IPS-11a (cell line): Measurements from ENCODE around the gene TUBA3C.

Experiments used
- H3K4me3 ChIP-seq: one replicate; pipeline ENCODE4 v1.5.1; 2013; ENCODE audit warnings: low read depth, low read length, control low read depth

The TUBA3C gene

DNA sequence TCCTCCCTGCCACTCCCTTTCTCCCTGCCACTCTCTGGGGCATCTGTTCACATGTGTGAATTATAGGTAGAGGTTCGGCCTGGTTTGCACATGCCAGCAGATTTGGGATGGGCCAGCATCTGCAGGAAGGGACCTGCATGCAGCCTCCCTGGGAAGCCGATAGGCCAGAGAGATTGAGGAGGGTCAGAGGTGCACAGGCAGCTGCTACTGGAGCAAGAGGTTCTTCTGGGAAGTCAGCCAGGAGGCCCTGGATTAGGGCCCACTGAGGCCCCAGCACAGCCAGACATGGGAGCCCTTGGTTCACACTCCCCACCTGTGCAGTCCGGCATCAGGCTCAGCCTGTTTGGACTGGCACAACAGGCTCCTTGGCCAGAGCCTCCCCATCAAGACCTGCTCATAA lies 12.1 kb downstream of the TUBA3C start:
- no peak overlapping the region for H3K4me3 ChIP-seq

DNA sequence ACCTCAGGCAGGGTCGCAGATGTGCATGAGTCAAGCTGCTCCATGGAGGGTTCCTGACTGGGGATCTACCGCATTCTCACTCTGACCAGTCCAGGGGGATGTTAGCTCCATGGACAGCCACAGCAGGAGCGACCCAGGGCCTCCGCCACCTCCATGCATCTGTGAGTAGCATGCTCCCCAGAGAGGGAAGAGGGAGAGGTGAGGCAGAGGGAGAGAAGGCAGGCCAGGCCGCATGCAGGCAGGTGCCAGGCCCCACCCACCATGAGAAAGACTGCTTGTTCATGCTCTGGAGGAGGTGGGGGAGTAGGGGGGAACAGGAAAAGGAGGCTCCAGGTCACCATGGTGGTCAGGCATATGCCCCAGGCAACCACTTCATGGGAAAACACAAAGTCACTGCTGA lies 20.3 kb downstream of the TUBA3C start:
- H3K4me3 ChIP-seq = no peak overlapping the region

DNA sequence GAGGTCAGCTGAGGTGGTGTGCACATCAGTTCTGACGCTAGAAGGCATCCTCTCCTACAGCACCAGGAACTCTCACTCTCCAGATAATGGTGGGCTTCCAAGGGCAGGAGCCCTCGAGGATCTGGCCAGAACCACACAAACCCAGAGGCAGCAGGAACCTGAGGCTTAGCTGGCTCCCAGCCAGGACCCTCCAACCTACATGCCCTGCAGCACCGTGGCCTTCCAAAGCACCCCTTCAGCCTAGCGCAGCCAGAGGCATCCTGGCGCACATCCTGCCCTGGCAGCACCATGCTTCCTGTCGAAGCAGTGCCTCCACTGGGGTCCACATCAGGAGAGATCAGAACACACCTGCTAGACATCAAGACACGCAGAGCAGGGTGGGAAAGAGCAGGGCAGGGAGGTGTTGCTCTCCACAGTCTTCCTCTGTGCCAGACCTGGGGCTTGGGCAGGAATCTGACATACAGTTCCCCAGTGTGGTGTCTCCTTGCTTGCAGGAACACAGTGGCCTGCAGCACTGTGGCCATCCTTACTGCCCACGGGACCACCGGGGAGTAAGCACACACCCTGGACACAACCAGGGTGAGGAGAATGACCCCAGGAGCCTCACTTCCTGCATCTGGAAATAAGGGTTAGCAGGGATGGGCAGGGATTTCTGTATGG lies 21.7 kb downstream of the TUBA3C start:
- H3K4me3 ChIP-seq = no peak overlapping the region

DNA sequence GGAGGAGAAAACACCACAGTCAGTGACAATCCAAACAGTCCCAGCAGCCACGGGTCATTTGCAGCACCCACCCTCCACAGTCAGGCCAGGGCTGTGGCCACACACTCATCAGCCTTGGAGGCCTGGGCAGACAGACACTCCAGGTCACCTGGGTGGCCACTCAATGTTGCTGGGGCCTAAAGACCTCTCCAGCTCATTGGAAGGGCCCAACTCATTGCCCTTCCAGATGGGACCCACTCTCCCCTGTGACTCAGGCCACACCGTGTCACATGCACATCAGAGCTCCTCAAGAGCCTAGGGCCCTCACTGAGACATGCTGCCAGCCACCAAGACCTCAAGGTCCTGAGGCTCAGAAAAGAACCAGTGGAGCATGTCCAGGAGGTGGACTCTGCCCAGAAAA lies 22.4 kb downstream of the TUBA3C start:
- no peak overlapping the region for H3K4me3 ChIP-seq

DNA sequence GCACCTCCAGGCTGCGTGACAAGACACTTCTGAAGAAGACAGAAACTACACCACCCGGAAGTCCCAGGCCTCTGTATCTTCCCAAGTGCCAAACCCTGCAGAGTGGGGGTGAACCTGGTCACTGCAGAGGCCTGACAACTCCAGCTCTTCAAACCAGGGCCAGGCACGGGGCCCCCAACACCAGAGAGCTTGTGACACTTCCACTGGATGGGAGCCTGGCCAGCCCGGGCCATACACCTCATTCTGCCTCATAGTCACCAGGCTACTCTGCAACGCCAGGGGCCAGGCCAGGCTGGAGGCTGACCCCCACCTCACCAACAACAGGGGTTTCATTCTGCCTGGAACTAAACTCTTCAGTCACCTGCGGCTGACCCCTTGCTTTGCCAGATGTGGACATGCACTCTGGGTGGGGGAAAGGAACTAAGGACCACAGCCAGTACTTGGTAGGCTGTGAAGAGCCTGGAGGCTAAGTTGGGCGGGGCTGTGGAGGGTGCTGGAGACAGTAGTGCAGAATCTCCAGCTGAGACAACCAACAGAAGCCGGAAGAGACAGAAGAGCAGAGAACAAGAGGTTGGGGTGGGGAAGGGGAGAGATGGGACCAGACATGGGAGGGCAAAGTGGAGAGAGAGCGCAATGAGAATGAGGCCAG lies 23.0 kb downstream of the TUBA3C start:
- no peak overlapping the region for H3K4me3 ChIP-seq

DNA sequence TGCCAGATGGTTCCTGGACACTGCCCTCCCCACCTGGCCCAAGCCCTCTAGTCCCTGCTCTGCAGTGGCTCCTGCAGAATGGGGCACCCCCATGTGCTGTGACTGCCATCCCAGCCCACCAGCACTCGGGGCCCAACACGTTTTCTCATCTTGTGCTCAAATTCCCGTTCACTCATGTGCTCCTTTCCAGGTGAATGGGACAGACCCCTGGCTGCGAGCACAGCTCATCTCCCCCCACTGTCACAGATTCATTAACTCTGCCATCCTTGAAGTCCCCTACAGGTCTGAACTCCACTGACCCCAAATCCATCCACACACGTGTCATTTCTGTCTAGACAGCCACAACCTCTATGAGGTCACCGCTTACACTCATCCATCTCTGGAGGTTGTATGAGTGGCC lies 23.6 kb downstream of the TUBA3C start:
- no peak overlapping the region for H3K4me3 ChIP-seq

DNA sequence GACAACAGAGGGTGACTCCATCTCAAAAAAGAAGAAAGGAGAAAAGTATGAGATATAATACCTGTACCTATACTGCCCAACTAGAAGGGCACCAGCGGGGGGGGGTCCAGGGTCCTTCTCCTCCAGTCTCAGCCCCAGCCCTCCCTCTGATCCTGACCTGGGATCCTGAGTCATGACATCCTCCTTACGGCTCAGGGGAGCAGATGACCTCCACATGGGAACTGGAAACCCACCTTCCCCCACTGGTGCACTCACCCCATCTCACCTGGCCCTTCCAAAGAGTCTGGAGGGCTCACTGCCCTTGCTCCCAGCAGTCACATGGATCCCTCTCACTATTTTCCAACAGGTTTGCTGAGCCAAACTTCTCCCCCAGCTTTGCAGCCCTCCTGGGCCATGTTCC lies 24.2 kb downstream of the TUBA3C start:
- H3K4me3 ChIP-seq = no peak overlapping the region

DNA sequence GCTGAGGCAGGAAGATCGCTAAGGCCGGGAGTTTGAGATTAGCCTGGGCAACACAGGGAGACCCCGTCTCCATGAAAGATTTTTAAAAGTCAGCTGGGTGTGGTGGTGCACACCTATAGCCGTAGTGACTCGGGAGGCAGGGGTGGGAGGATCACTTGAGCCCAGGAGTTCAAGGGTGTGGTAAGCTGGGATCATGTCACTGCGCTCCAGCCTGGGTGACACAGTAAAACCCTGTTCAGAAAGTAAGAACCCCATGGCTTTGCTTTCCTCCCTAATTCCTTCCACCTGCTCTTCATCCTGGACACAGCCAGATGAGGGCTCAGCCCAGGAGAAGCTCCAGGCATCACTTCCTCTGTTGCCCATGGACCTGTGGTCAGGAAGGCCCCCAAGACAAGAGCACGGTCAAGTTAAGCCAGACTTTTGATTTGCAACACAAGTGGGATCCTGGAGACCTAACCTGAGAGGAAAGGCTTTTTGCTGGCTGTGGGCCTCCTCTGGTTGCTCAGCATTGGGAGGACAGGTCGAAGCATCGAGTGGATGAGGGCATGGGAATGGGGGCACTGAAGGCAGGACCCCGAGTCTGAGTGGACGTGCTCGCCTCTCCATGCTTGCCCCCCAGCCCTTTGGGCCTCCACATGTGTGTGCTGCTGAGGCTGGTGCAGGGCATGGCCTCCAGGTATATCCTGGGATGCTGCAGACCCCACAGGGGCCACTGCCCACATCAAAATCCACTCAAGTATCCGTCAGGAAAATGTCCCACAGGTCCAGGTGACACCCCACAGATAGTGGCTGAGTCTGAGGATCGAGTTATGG lies 25.4 kb downstream of the TUBA3C start:
- H3K4me3 ChIP-seq = no peak overlapping the region

DNA sequence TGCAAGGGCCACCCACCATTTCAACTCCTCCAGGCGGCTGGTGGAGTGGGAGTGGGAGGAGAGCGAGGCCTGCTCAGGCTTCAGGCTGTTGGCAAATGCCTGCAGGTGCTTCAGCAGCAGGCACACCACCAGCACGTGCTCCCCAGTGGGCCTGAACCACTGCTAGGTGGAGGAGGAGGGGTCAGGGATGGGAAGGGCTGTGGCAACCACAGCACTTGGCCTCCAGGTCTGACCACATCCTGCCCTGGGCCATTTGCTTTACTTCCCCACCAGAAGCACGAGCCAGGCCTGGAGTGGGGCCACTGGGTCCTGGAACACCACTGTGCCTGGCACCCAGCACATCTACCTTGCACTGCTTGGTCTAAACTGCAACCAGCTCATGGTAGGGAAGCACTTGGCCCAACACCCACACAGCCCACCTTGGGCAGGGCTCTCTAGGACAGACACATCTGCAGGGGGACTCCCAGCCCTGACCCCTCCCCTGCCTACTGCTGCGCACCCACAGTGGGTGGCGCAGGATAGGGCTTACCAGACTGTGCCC lies 26.2 kb downstream of the TUBA3C start:
- no peak overlapping the region for H3K4me3 ChIP-seq

DNA sequence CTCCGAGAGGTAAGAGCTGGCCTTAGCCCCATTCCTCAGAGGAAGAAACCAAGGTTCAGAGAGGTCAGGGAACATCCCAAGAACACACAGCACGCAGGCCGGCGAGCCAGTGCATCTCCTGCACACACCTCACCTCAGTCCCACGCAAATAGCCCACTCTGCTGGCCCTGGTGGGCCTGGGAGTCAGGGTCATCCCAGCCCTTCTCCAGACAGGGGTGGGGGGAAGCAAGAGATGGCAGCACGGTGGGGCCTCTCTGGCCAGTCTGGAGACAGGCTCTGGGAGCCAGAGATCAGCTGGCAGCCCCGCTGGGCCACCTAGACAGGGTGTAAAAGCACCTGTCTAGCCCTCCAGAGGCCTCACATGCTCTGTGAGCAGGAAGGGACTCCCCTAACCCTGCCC lies 26.8 kb downstream of the TUBA3C start:
- H3K4me3 ChIP-seq = no peak overlapping the region

DNA sequence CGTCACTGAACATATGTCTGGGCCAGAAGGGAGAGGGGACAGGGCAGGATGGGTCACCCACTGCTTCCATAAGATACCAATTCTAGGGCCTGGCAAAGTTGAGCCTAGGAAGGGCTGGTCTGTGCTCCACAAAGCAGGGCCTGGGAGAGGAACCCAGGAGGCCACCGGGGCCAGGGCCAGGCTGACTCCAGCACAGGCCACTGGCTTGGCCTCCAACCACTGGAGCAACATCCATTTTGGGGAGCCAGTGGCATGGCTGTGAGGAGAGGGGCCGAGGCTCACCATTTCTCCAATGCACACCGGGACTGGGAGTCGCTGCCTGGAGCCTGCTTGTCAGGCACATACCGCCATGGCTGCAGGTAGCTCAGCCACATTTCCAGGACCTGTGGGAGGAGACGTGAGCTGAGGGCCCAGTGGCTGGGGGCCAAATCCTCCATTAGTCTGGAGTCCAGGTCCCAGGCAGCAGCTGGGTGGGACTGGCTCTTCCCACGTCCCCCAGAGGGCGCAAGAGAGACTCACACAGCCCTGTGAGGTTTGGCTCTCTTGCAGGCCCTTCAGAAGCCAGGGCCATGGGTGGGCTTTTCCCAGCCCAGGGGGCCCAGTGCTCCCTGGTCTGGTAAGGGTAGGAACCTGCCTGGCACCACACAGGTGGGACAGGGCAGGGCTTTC lies 27.7 kb downstream of the TUBA3C start:
- H3K4me3 ChIP-seq = no peak overlapping the region

DNA sequence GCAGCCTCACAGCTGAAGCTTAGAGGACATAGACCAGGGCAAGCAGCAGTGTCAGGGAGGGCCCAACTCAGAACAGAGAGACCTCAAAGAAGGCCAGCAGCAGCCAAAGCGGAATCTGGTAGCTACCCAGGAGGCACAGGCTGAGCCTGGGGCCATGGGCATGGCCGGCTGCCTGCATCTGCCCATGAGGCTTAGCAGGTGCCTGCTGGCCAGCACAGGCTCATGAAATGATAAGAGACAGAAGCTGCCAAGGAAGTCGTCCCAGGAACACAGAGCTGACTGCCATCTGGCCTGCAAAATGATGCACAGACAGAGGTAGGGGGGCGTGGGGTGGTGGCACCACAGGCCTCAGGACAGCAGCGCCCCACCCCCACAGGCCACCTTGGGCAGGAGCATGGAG lies 29.2 kb downstream of the TUBA3C start:
- no peak overlapping the region for H3K4me3 ChIP-seq

DNA sequence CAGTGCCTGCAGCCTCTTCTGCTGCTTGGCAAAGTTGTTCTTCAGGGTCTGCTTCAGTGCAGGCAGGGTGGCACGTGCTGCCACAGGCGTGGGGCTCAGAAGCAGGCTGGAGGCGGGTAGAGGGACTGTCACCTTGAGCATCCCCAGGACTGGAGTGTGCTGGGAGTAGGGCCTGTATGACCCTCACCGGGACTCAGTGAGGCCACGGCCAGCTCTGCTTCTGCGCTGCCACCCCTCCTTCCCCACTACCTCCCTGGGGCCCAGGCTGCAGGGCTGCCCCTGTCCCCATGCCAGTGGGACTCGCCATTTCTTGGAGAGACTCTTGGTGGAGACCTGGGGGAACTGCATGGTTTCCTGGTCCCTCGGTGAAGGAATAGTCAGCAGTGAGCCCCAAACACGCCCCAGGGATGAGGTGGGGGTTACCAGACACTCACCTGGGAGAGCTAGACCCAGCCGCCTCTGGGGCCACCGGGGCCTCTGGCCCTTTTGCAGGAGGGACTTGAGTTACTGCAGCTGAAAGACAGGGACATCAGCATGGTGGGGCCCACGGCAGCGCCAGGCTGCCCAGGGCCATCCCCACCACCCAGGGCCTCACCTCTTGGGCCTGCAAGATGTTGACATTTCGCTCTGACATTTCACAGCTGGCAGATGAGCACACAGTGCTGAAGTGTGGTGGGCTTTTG lies 29.9 kb downstream of the TUBA3C start:
- no peak overlapping the region for H3K4me3 ChIP-seq

DNA sequence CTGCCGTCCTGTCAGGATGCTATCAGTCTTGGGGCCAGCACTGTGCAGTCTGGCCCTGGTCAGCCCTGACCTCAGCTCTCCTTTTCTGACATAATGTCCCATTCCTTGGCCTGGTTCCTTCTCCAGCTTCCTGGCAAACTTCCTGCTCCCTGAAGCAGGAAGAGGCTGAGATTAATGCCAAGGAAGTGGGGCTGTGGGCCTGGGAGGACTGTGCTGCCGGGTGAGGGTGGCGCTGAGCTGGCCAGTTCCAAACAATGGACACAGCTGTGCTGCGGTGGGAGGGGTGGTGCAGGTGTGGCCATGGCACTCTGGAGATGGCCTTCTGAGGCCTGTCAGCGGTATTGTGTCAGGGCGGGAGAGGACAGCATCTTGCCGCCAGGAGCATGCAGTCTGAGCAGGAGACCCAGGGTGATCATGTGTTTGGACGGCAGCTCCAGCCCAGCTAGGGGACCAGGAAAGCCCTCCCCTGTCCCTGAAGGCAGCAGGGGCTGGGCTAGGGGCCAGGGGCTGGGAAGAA lies 30.9 kb downstream of the TUBA3C start:
- no peak overlapping the region for H3K4me3 ChIP-seq

DNA sequence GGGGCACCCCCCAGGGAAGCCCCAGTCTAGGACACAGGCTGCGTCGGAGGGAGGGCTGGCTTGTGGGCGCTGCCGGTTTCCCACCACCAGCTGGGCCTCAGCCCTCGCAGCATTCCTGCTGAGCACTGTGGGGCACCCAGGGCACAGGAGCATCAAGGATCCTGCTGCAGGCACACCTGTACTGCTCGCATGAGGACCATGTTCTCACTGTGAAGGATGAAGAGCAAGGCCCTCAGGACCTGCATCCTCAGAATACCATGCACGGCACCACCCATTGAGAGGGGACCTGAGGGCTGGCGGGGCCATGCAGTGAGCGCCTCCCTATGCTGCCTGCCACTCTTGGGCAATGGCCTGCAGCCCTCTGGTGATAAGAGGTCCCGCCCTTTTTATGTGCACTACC lies 31.4 kb downstream of the TUBA3C start:
- H3K4me3 ChIP-seq = no peak overlapping the region

DNA sequence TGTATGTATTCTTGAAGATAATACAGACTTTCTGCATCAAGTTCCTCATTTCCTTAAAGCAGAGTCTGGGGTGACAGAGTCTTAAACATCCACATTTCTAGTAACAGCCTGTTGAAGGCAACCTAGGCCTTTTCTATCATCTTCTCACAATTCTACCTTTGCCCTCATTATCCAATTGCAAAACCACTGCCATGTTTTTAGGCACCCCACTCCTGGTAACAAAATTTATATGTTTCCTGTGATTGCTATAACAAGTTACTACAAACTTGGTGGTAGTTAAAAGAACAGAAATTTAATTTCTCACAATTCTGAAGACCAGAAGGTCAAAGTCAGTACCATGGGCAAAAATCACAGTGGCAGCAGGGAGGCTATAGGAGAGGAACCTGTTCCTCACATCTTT lies 33.1 kb downstream of the TUBA3C start:
- no peak overlapping the region for H3K4me3 ChIP-seq
